ENCODE data around the gene ADAP1. TPM values are rescaled to one million over a fixed set of nuclear protein-coding genes. Genes with fewer than 3 reads are reported as not detected.

The ADAP1 gene
- total RNA-seq, 1 experiment from 2014 or later: 77.6 TPM

- BruUV-seq (replicated peaks): TSS peak; percentile 16
- H3K36me3 ChIP-seq (ENCODE audit: control insufficient read depth, insufficient read depth, low read length): 0 out of 2 replicates have a peak, but pooled peaks cover 1% of the 10 kb centered on the region
These were observed 20.6 kb upstream of the ADAP1 start, which contains the start of gene COX19 for GRCh38 chr7:974820-975681. Gene COX19, minus strand, starts transcription at chr7:975549. Its CDS starts 40 bp downstream, at chr7:975509.

GRCh38 chr7:974172-974571, 19.7 kb upstream of the ADAP1 start:
- ChIA-PET POLR2A (no interaction called here), CTCF (interaction anchor here (2.2 kb wide), 1 partner anchor 19 kb away, joined by 10 read pairs; no protein-coding TSS in a partner anchor)
- H3K27me3 ChIP-seq (replicated peaks; ENCODE audit: control insufficient read depth, insufficient read depth, low read length): no peaks in the 10 kb centered on the region
- no peak for DNase-seq
- no peak for TF ChIP-seq CTCF (IDR thresholded peaks at IDR 0.05; ENCODE audit: insufficient read depth in 1 of 2, low read depth in 1 of 2, low read length in 1 of 2, severe bottlenecking in 1 of 2, unreplicated experiment in 1 of 2)
- H3K4me3 ChIP-seq (ENCODE audit: low read depth, low read length): peak overlapping the region; percentile 99
- 0 out of 2 replicates have a peak, but pooled peaks cover 1% of the 10 kb centered on the region for H3K36me3 ChIP-seq (ENCODE audit: control insufficient read depth, insufficient read depth, low read length)
- no peaks in the 10 kb centered on the region for H3K9me3 Mint-ChIP-seq (ENCODE audit: unreplicated experiment)
- H3K4me1 Mint-ChIP-seq (ENCODE audit: low read depth, unreplicated experiment): peaks cover 11% of the 10 kb centered on the region
- intact Hi-C loops (cut with micrococcal nuclease; ENCODE audit: unreplicated experiment): no loop called here
- H3K36me3 Mint-ChIP-seq (ENCODE audit: insufficient read depth, unreplicated experiment): peaks cover 65% of the 10 kb centered on the region
- BruUV-seq (replicated peaks): no TSS peak
- peak overlapping the region; percentile 88 for H3K4me3 Mint-ChIP-seq (ENCODE audit: unreplicated experiment)
- H3K4me1 ChIP-seq: peaks cover 48% of the 10 kb centered on the region
- H3K27ac Mint-ChIP-seq (ENCODE audit: unreplicated experiment): peak overlapping the region; percentile 88
- no peaks in the 10 kb centered on the region for H3K9me3 ChIP-seq
- no peaks in the 10 kb centered on the region for H3K27me3 Mint-ChIP-seq (ENCODE audit: insufficient read depth, unreplicated experiment)

More at GRCh38 chr7:974820-975681, 20.6 kb upstream of the ADAP1 start, which contains the start of gene COX19:
- peaks cover 11% of the 10 kb centered on the region for H3K4me1 Mint-ChIP-seq (ENCODE audit: low read depth, unreplicated experiment)
- intact Hi-C loops (cut with micrococcal nuclease; ENCODE audit: unreplicated experiment): loop anchor here (5.0 kb wide), 3 partner anchors 67 to 207 kb away; partner anchors contain the start of gene GPR146
- ChIA-PET POLR2A (interaction anchor here (0.6 to 1.6 kb wide), 9 partner anchors 8 to 460 kb away, joined by 3 to 12 read pairs (median 5); a partner anchor contains a TSS), CTCF (interaction anchor here (2.2 kb wide), 1 partner anchor 18 kb away, joined by 10 read pairs; no protein-coding TSS in a partner anchor)
- Histone ChIP-seq H3K4me1 (peaks cover 57% of the 10 kb centered on the region), H3K4me3 (ENCODE audit: low read depth, low read length) (peak within 1 kb of the TSS; percentile 99), H3K27me3 (replicated peaks; ENCODE audit: control insufficient read depth, insufficient read depth, low read length) (no peaks in the 10 kb centered on the region), H3K9me3 (no peaks in the 10 kb centered on the region)
- no peaks in the 10 kb centered on the region for H3K27me3 Mint-ChIP-seq (ENCODE audit: insufficient read depth, unreplicated experiment)
- peak within 1 kb of the TSS; percentile 88 for H3K4me3 Mint-ChIP-seq (ENCODE audit: unreplicated experiment)
- H3K9me3 Mint-ChIP-seq (ENCODE audit: unreplicated experiment): no peaks in the 10 kb centered on the region
- DNase-seq: peak; percentile 90 to 94
- no peak for TF ChIP-seq CTCF (IDR thresholded peaks at IDR 0.05; ENCODE audit: insufficient read depth in 1 of 2, low read depth in 1 of 2, low read length in 1 of 2, severe bottlenecking in 1 of 2, unreplicated experiment in 1 of 2)
- peak within 1 kb of the TSS; percentile 88 for H3K27ac Mint-ChIP-seq (ENCODE audit: unreplicated experiment)
- peaks cover 56% of the 10 kb centered on the region for H3K36me3 Mint-ChIP-seq (ENCODE audit: insufficient read depth, unreplicated experiment)

- H3K4me1 ChIP-seq: peaks cover 39% of the 10 kb centered on the region
- BruUV-seq (replicated peaks): no TSS peak
- Mint-ChIP-seq H3K27me3 (ENCODE audit: insufficient read depth, unreplicated experiment) (no peaks in the 10 kb centered on the region), H3K36me3 (ENCODE audit: insufficient read depth, unreplicated experiment) (peaks cover 73% of the 10 kb centered on the region), H3K27ac (ENCODE audit: unreplicated experiment) (no peak overlapping the region), H3K4me3 (ENCODE audit: unreplicated experiment) (peak overlapping the region; percentile 27), H3K4me1 (ENCODE audit: low read depth, unreplicated experiment) (peaks cover 11% of the 10 kb centered on the region), H3K9me3 (ENCODE audit: unreplicated experiment) (no peaks in the 10 kb centered on the region)
- H3K27me3 ChIP-seq (replicated peaks; ENCODE audit: control insufficient read depth, insufficient read depth, low read length): no peaks in the 10 kb centered on the region
- ChIA-PET CTCF (no interaction called here), POLR2A (no interaction called here)
- no peak for DNase-seq
- 0 out of 2 replicates have a peak, but pooled peaks cover 1% of the 10 kb centered on the region for H3K36me3 ChIP-seq (ENCODE audit: control insufficient read depth, insufficient read depth, low read length)
- intact Hi-C loops (cut with micrococcal nuclease; ENCODE audit: unreplicated experiment): no loop called here
- no peaks in the 10 kb centered on the region for H3K9me3 ChIP-seq
- H3K4me3 ChIP-seq (ENCODE audit: low read depth, low read length): no peak overlapping the region
- TF ChIP-seq CTCF (IDR thresholded peaks at IDR 0.05; ENCODE audit: insufficient read depth in 1 of 2, low read depth in 1 of 2, low read length in 1 of 2, severe bottlenecking in 1 of 2, unreplicated experiment in 1 of 2): no peak
These were observed 18.8 kb upstream of the ADAP1 start for GRCh38 chr7:973312-973711.

All from Caco-2 (cell line).